ENCODE measurements around the gene DIS3. TPM values are rescaled to one million over a fixed set of nuclear protein-coding genes. Genes with fewer than 3 reads are reported as not detected.
"Not testable (repeated sequence)": the region's sequence is repeated elsewhere in the genome, so short reads cannot be mapped to it uniquely, and the experiment has no call there.

DIS3 gene
- total RNA-seq, 1 donor from 2014 or later, result 11.5 TPM

- DNase-seq (no peak), ATAC-seq (ENCODE audit: poor library complexity) (no peak)
- intact Hi-C loops (cut with DNase I), result no loop called here
These were observed 23.7 kb downstream of the DIS3 start for GRCh38 chr13:72757792-72758535.

- no peak for DNase-seq
- ATAC-seq (ENCODE audit: poor library complexity), result no peak
- intact Hi-C loops (cut with DNase I), result no loop called here
These were observed 27.6 kb downstream of the DIS3 start for GRCh38 chr13:72754111-72754510.

- DNase-seq, result no peak
- ATAC-seq (ENCODE audit: poor library complexity), result no peak
- intact Hi-C loops (cut with DNase I), result no loop called here
These were observed 30.5 kb downstream of the DIS3 start for GRCh38 chr13:72751220-72751619.

GRCh38 chr13:72745260-72745659, 36.4 kb downstream of the DIS3 start:
- intact Hi-C loops (cut with DNase I), result no loop called here
- ATAC-seq (ENCODE audit: poor library complexity), result no peak

GRCh38 chr13:72740015-72740414, 41.7 kb downstream of the DIS3 start:
- DNase-seq, result no peak
- intact Hi-C loops (cut with DNase I), result no loop called here
- ATAC-seq (ENCODE audit: poor library complexity), result no peak

More at GRCh38 chr13:72745260-72745659, 36.4 kb downstream of the DIS3 start:
- no peak for DNase-seq

- intact Hi-C loops (cut with DNase I), result no loop called here
- ATAC-seq (ENCODE audit: poor library complexity) (no peak), DNase-seq (no peak)
These were observed 44.7 kb downstream of the DIS3 start for GRCh38 chr13:72737033-72737432.

GRCh38 chr13:72728290-72728605, 53.5 kb downstream of the DIS3 start:
- no peak for ATAC-seq (ENCODE audit: poor library complexity)
- intact Hi-C loops (cut with DNase I), result no loop called here

GRCh38 chr13:72727417-72728289, 54.0 kb downstream of the DIS3 start, which contains the start of the genes BORA and MZT1:
Gene BORA, plus strand, starts transcription at chr13:72727923. Its CDS starts 1,018 bp downstream, at chr13:72728941.
Gene MZT1, minus strand, starts transcription at chr13:72727629. Its CDS starts 27 bp downstream, at chr13:72727602.
- intact Hi-C loops (cut with DNase I), result no loop called here
- DNase-seq (peak; percentile 97), ATAC-seq (ENCODE audit: poor library complexity) (peak; percentile 99)

More at GRCh38 chr13:72728290-72728605, 53.5 kb downstream of the DIS3 start:
- DNase-seq, result no peak

- DNase-seq, result peak; percentile 59
- intact Hi-C loops (cut with DNase I), result no loop called here
- peak; percentile 51 for ATAC-seq (ENCODE audit: poor library complexity)
These were observed 54.8 kb downstream of the DIS3 start for GRCh38 chr13:72726726-72727416.

- DNase-seq; ATAC-seq (ENCODE audit: poor library complexity); intact Hi-C loops (cut with DNase I): not testable (repeated sequence)
These were observed 55.5 kb downstream of the DIS3 start for GRCh38 chr13:72726185-72726584.

- intact Hi-C loops (cut with DNase I), result no loop called here
- no peak for ATAC-seq (ENCODE audit: poor library complexity)
- DNase-seq, result no peak
These were observed 64.9 kb downstream of the DIS3 start for GRCh38 chr13:72716776-72717175.

Other genes starting within 250 kb of the DIS3 start
- gene MZT1, start 54.3 kb downstream of the DIS3 start, total RNA-seq, result 5.9 TPM
- gene BORA, start 54.0 kb downstream of the DIS3 start, total RNA-seq, result 0.86 TPM
- gene PIBF1, start 233 bp upstream of the DIS3 start, total RNA-seq, result 14.9 TPM